Breast epithelium (tissue), 4 donors: Measurements from ENCODE around the gene DUS4L. TPM values are rescaled to one million over a fixed set of nuclear protein-coding genes. Genes with fewer than 3 reads are reported as not detected.

Experiments
- DNase-seq, 2 donors: peaks; one replicate each; pipeline ENCODE4 v3.0.0-alpha.2; 2019; ENCODE audit warnings: low spot score in 2 of 2
- H3K27ac ChIP-seq, 2 donors: fragments of 200-600 bp; sonication (generic) in 1 of 2; one replicate each; pipeline ENCODE4 v1.5.1; 2016 to 2019; ENCODE audit warnings: mild to moderate bottlenecking in 1 of 2
- H3K27me3 ChIP-seq, 2 donors: fragments of 200-600 bp; sonication (generic) in 1 of 2; one replicate each; pipeline versions ENCODE4 v1.5.1 to v1.6.0; 2017 to 2019; ENCODE audit warnings: control low read depth in 1 of 2, mild to moderate bottlenecking in 1 of 2
- H3K36me3 ChIP-seq: fragments of 200-600 bp; one replicate; pipeline ENCODE4 v1.5.1; 2019
- H3K4me1 ChIP-seq, 2 donors: fragments of 200-600 bp; sonication (generic); one replicate each; pipeline ENCODE4 v1.5.1; 2016 to 2019; ENCODE audit warnings: control low read depth in 1 of 2
- H3K4me3 ChIP-seq, 3 donors: fragments of 200-600 bp; sonication (generic); 1 replicate in 2 of 3; 2 replicates in 1 of 3; pipeline ENCODE4 v1.5.1; 2016 to 2019; ENCODE audit warnings: mild to moderate bottlenecking in 3 of 3, moderate library complexity in 2 of 3
- H3K9me3 ChIP-seq, 2 donors: fragments of 200-600 bp; sonication (generic) in 1 of 2; one replicate each; pipeline ENCODE4 v1.5.1; 2016 to 2019; ENCODE audit warnings: control low read depth in 1 of 2
- CTCF ChIP-seq, 3 donors: fragments of 450-650 bp; IDR thresholded peaks; one replicate each; pipeline ENCODE4 v1.5.1; 2016 to 2017; ENCODE audit warnings: antibody characterized with exemption in 3 of 3, mild to moderate bottlenecking in 3 of 3, moderate library complexity in 3 of 3
- POLR2A ChIP-seq: fragments of 450-650 bp; IDR thresholded peaks from one replicate; pipeline ENCODE4 v1.6.1; 2016; ENCODE audit warnings: antibody characterized with exemption, mild to moderate bottlenecking, moderate library complexity
- POLR2AphosphoS5 ChIP-seq, 3 donors: sonication (generic); formaldehyde crosslinking; IDR thresholded peaks; one replicate each; pipeline ENCODE4 v1.6.1; 2017; ENCODE audit warnings: antibody characterized with exemption in 3 of 3
- intact Hi-C: fragments of 100-400 bp; cut with DNase I; formaldehyde crosslinking; loops from one replicate; pipeline ENCODE4 v1.15.1; 2023; ENCODE audit warnings: low total_unique reads
- total RNA-seq, 3 donors: library from RNA; depleted of rRNA; stranded (reverse); fragments of >200 nt; gene quantifications; one replicate each; pipeline ENCODE4 v1.1.0, GENCODE V29; 2016

DUS4L gene
- total RNA-seq, 3 donors from 2014 or later, result 6.6 to 10.5 (median 9.0) TPM

- DNase-seq, result no peak
- TF ChIP-seq POLR2A (no peak), CTCF (IDR thresholded peaks at IDR 0.05) (no peak), POLR2AphosphoS5 (IDR thresholded peaks at IDR 0.05) (no peak)
- H3K9me3 ChIP-seq, result no peaks in the 10 kb centered on the region
- no peaks in the 10 kb centered on the region for H3K27me3 ChIP-seq
- intact Hi-C loops, result no loop called here
- H3K36me3 ChIP-seq, result no peaks in the 10 kb centered on the region
- H3K4me3 ChIP-seq, result peak overlapping the region; percentile 80 to 99 (median 86)
- H3K27ac ChIP-seq, result peak overlapping the region; percentile 95 to 99
- no peaks in the 10 kb centered on the region for H3K4me1 ChIP-seq
Observed at GRCh38 chr7:107564553-107565298, 955 bp downstream of the DUS4L start.

GRCh38 chr7:107570298-107570697 lies 6.5 kb downstream of the DUS4L start:
- H3K27ac ChIP-seq, result no peak overlapping the region
- intact Hi-C loops, result no loop called here
- TF ChIP-seq CTCF (IDR thresholded peaks at IDR 0.05) (no peak), POLR2AphosphoS5 (IDR thresholded peaks at IDR 0.05) (no peak), POLR2A (no peak)

GRCh38 chr7:107573537-107573936 lies 9.8 kb downstream of the DUS4L start:
- no peaks in the 10 kb centered on the region for H3K4me1 ChIP-seq
- no peak for DNase-seq
- peaks cover 3% of the 10 kb centered on the region for H3K36me3 ChIP-seq
- TF ChIP-seq POLR2A, result no peak
- TF ChIP-seq CTCF (IDR thresholded peaks at IDR 0.05), result no peak
- no peak for TF ChIP-seq POLR2AphosphoS5 (IDR thresholded peaks at IDR 0.05)
- intact Hi-C loops, result no loop called here
- H3K4me3 ChIP-seq, result no peak overlapping the region
- H3K9me3 ChIP-seq, result no peaks in the 10 kb centered on the region
- no peaks in the 10 kb centered on the region for H3K27me3 ChIP-seq
- no peak overlapping the region for H3K27ac ChIP-seq

More at GRCh38 chr7:107570298-107570697, 6.5 kb downstream of the DUS4L start:
- no peaks in the 10 kb centered on the region for H3K9me3 ChIP-seq
- H3K4me1 ChIP-seq, result no peaks in the 10 kb centered on the region
- no peak for DNase-seq
- H3K27me3 ChIP-seq, result no peaks in the 10 kb centered on the region
- H3K4me3 ChIP-seq, result no peak overlapping the region
- H3K36me3 ChIP-seq, result peaks cover 3% of the 10 kb centered on the region

GRCh38 chr7:107579554-107579884 lies 15.7 kb downstream of the DUS4L start:
- Histone ChIP-seq H3K36me3 (no peaks in the 10 kb centered on the region), H3K4me1 (peaks cover 0 to 6% of the 10 kb centered on the region in 2 donors), H3K4me3 (peak overlapping the region; percentile 69 to 84 (median 81)), H3K9me3 (no peaks in the 10 kb centered on the region), H3K27me3 (no peaks in the 10 kb centered on the region), H3K27ac (peak overlapping the region; percentile 93)
- no peak for DNase-seq
- intact Hi-C loops, result loop anchor here (2.0 kb wide), 1 partner anchor 23 kb away; no protein-coding TSS in a partner anchor
- no peak for TF ChIP-seq CTCF (IDR thresholded peaks at IDR 0.05)
- TF ChIP-seq POLR2AphosphoS5 (IDR thresholded peaks at IDR 0.05), result no peak
- TF ChIP-seq POLR2A, result no peak

- no peaks in the 10 kb centered on the region for H3K36me3 ChIP-seq
- H3K27me3 ChIP-seq, result no peaks in the 10 kb centered on the region
- peak; percentile 39 to 79 for DNase-seq
- peak within 1 kb of the TSS; percentile 69 to 84 (median 81) for H3K4me3 ChIP-seq
- H3K27ac ChIP-seq, result peak within 1 kb of the TSS; percentile 93
- TF ChIP-seq CTCF (IDR thresholded peaks at IDR 0.05) (peak in 1 of 3 donors; percentile 44), POLR2AphosphoS5 (IDR thresholded peaks at IDR 0.05) (peak in 2 of 3 donors; percentile 15 to 23), POLR2A (peak; percentile 11)
- no peaks in the 10 kb centered on the region for H3K9me3 ChIP-seq
- intact Hi-C loops, result loop anchor here (2.0 kb wide), 1 partner anchor 23 kb away; no protein-coding TSS in a partner anchor
- peaks cover 0 to 6% of the 10 kb centered on the region in 2 donors for H3K4me1 ChIP-seq
Observed at GRCh38 chr7:107579885-107580715, 16.3 kb downstream of the DUS4L start, which contains the start of gene BCAP29. TSS of gene BCAP29 (plus strand) at chr7:107580246. CDS start at chr7:107580773, 527 bp downstream.
